Type B pancreatic cell (in vitro differentiated cells): Measurements from ENCODE around the gene SLCO1C1. TPM values are rescaled to one million over a fixed set of nuclear protein-coding genes. Genes with fewer than 3 reads are reported as not detected.
A peak's percentile ranks its signal among the peaks of the same experiment; 100 is the strongest.

Experiments
- DNase-seq: peaks from one replicate; pipeline ENCODE4 v3.0.0; 2021; ENCODE audit warnings: mixed read lengths; ENCODE audit not compliant: unreplicated experiment; ENCODE audit errors: extremely low spot score
- H3K27ac Mint-ChIP-seq: 2 replicates; pipeline ENCODE4 v1.8.0; 2021; ENCODE audit warnings: mild to moderate bottlenecking, mixed read lengths
- H3K27me3 Mint-ChIP-seq: 2 replicates; pipeline ENCODE4 v1.8.0; 2021; ENCODE audit warnings: mixed read lengths
- H3K36me3 Mint-ChIP-seq: 2 replicates; pipeline ENCODE4 v1.8.0; 2021; ENCODE audit warnings: mixed read lengths
- H3K4me1 Mint-ChIP-seq: one replicate; pipeline ENCODE4 v1.8.0; 2021; ENCODE audit warnings: mixed read lengths; ENCODE audit not compliant: unreplicated experiment
- H3K4me3 Mint-ChIP-seq: 2 replicates; pipeline ENCODE4 v1.8.0; 2021; ENCODE audit warnings: mild to moderate bottlenecking, mixed read lengths
- H3K9me3 Mint-ChIP-seq: 2 replicates; pipeline ENCODE4 v1.8.0; 2021; ENCODE audit warnings: mixed read lengths
- CTCF ChIP-seq: fragments of 200-600 bp; sonication (generic); conservative IDR thresholded peaks from 2 replicates; pipeline ENCODE4 v1.5.0; 2021; ENCODE audit warnings: antibody characterized with exemption, mild to moderate bottlenecking
- total RNA-seq: library from RNA; stranded (reverse); gene quantifications from 2 replicates; pipeline ENCODE4 v1.2.1, GENCODE V29; 2021; ENCODE audit warnings: low replicate concordance

SLCO1C1 gene
- total RNA-seq, 1 donor from 2014 or later = 0.58 TPM

- no peak for DNase-seq
- Mint-ChIP-seq H3K4me3 (no peak overlapping the region), H3K27ac (no peak overlapping the region), H3K4me1 (no peaks in the 10 kb centered on the region), H3K27me3 (peaks cover 5% of the 10 kb centered on the region), H3K9me3 (no peaks in the 10 kb centered on the region), H3K36me3 (no peaks in the 10 kb centered on the region)
- TF ChIP-seq CTCF = peak; percentile 69
Observed at GRCh38 chr12:20798554-20798953, 103.4 kb downstream of the SLCO1C1 start.

- Mint-ChIP-seq H3K27ac (no peak overlapping the region), H3K27me3 (peaks cover 5% of the 10 kb centered on the region), H3K36me3 (no peaks in the 10 kb centered on the region), H3K4me3 (no peak overlapping the region), H3K4me1 (no peaks in the 10 kb centered on the region), H3K9me3 (no peaks in the 10 kb centered on the region)
- DNase-seq = no peak
- TF ChIP-seq CTCF = no peak
Observed at GRCh38 chr12:20800160-20800559, 105.0 kb downstream of the SLCO1C1 start.

- no peaks in the 10 kb centered on the region for H3K9me3 Mint-ChIP-seq
- H3K27me3 Mint-ChIP-seq = peaks cover 5% of the 10 kb centered on the region
Observed at GRCh38 chr12:20801035-20801434, 105.9 kb downstream of the SLCO1C1 start.

More at GRCh38 chr12:20801035-20801434, 105.9 kb downstream of the SLCO1C1 start:
- no peaks in the 10 kb centered on the region for H3K36me3 Mint-ChIP-seq
- no peak for TF ChIP-seq CTCF
- DNase-seq = no peak
- no peaks in the 10 kb centered on the region for H3K4me1 Mint-ChIP-seq
- no peak overlapping the region for H3K4me3 Mint-ChIP-seq
- no peak overlapping the region for H3K27ac Mint-ChIP-seq

Other genes with a start within 250 kb of the SLCO1C1 start
- not detected in 2 replicates for gene SLCO1B3, start 115.4 kb downstream of the SLCO1C1 start, total RNA-seq